GM18858 (cell line): ENCODE data around the gene DUXA.

Experiments used
- ATAC-seq: cut with Tn5 transposase; IDR thresholded peaks from one replicate; pipeline ENCODE4 v1.9.1; 2021; ENCODE audit not compliant: unreplicated experiment

DUXA gene

DNA sequence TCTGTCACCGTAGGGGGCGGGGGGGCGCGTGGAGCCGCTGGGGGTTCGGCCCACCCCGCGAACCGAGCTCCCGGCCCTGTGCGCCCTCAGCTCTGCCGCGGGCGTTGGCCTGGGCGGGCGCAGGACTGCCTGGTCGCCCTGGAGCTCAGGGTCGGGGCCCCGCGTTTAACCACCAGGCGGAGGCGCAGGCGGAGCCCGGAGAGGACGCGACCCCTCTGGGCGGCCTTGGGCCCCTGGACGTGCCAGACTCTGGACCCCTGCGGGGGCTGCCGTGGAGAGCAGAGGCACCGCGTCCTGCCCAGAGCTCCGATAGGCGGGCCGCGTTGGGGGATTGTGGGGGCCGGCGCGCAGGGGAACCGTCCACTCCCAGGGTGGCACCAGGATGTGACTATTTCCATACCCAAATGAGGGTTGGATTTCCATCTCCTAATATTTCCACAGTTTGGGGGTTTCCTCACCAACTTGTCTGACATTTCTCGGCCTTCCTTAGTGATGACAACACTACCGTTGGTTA, 60.5 kb downstream of the DUXA start:
- ATAC-seq: no peak

GRCh38 chr19:57105976-57106721, 61.1 kb downstream of the DUXA start:
- ATAC-seq: no peak
